GM23338 (cell line): ENCODE measurements around the gene CDH4. TPM values are rescaled to one million over a fixed set of nuclear protein-coding genes. Genes with fewer than 3 reads are reported as not detected.

ENCODE experiments used
- ATAC-seq: fragments of 200-7000 bp; cut with Tn5 transposase; 3 replicates; pipeline ENCODE4 v1.9.1; 2020
- DNase-seq: peaks from one replicate; pipeline ENCODE4 v3.0.0-alpha.2; 2015; ENCODE audit warnings: low spot score
- H2AFZ ChIP-seq: fragments of 200-600 bp; sonication (generic); 2 replicates; pipeline ENCODE4 v1.8.0; 2016; ENCODE audit warnings: antibody characterized with exemption, mild to moderate bottlenecking, moderate library complexity
- H3F3A ChIP-seq: fragments of 200-600 bp; sonication (generic); replicated peaks from 2 replicates; pipeline ENCODE4 v1.8.0; 2017; ENCODE audit warnings: antibody characterized with exemption, mixed run types, low read depth
- H3K27ac ChIP-seq: fragments of 200-600 bp; sonication (generic); 2 replicates; pipeline ENCODE4 v1.6.1; 2016; ENCODE audit warnings: low read depth
- H3K27me3 ChIP-seq: fragments of 200-600 bp; sonication (generic); 2 replicates; pipeline ENCODE4 v1.8.0; 2016; ENCODE audit warnings: mild to moderate bottlenecking, mixed run types, moderate library complexity; ENCODE audit not compliant: insufficient read depth
- H3K36me3 ChIP-seq: fragments of 200-600 bp; sonication (generic); 2 replicates; pipeline ENCODE4 v1.8.0; 2016; ENCODE audit warnings: mild to moderate bottlenecking; ENCODE audit not compliant: insufficient read depth
- H3K4me1 ChIP-seq: fragments of 200-600 bp; sonication (generic); 2 replicates; pipeline ENCODE4 v1.8.0; 2016; ENCODE audit warnings: mild to moderate bottlenecking, moderate library complexity; ENCODE audit not compliant: insufficient read depth
- H3K4me2 ChIP-seq: fragments of 200-600 bp; sonication (generic); 2 replicates; pipeline ENCODE4 v1.7.1; 2017; ENCODE audit warnings: mixed run types
- H3K4me3 ChIP-seq: fragments of 200-600 bp; sonication (generic); 2 replicates; pipeline ENCODE4 v1.6.1; 2016; ENCODE audit warnings: mixed run types
- H3K79me2 ChIP-seq: fragments of 200-600 bp; sonication (generic); replicated peaks from 2 replicates; pipeline ENCODE4 v1.8.0; 2017; ENCODE audit warnings: mild to moderate bottlenecking; ENCODE audit not compliant: insufficient read depth
- H3K9me2 ChIP-seq: fragments of 200-600 bp; sonication (generic); 2 replicates; pipeline ENCODE4 v1.8.0; 2017; ENCODE audit not compliant: insufficient read depth
- H4K20me1 ChIP-seq: fragments of 200-600 bp; sonication (generic); replicated peaks from 2 replicates; pipeline ENCODE4 v1.8.0; 2017; ENCODE audit warnings: mild to moderate bottlenecking; ENCODE audit not compliant: insufficient read depth
- H3K27ac Mint-ChIP-seq: 2 replicates; pipeline ENCODE4 v1.8.0; 2020; ENCODE audit warnings: inconsistent platforms, mild to moderate bottlenecking, moderate library complexity, mixed read lengths
- H3K27me3 Mint-ChIP-seq: 3 replicates; pipeline ENCODE4 v1.8.0; 2022; ENCODE audit warnings: low read depth, mild to moderate bottlenecking, moderate library complexity, mixed read lengths, inconsistent platforms; ENCODE audit not compliant: insufficient read depth, poor library complexity
- H3K36me3 Mint-ChIP-seq: 3 replicates; pipeline ENCODE4 v1.8.0; 2021; ENCODE audit warnings: low read depth, mild to moderate bottlenecking, inconsistent platforms, moderate library complexity, mixed read lengths
- H3K4me1 Mint-ChIP-seq: 3 replicates; pipeline ENCODE4 v1.8.0; 2020; ENCODE audit warnings: mild to moderate bottlenecking, inconsistent platforms, mixed read lengths
- H3K4me3 Mint-ChIP-seq: 3 replicates; pipeline ENCODE4 v1.8.0; 2021; ENCODE audit warnings: moderate library complexity, mild to moderate bottlenecking, inconsistent platforms, mixed read lengths
- H3K9me3 Mint-ChIP-seq: 3 replicates; pipeline ENCODE4 v1.8.0; 2020; ENCODE audit warnings: moderate library complexity, mild to moderate bottlenecking, inconsistent platforms, mixed read lengths
- CREB1 ChIP-seq: fragments of 250-450 bp; sonication (Bioruptor Pico); IDR thresholded peaks from 2 replicates; pipeline ENCODE4 v1.5.0; 2020; ENCODE audit warnings: low read depth, mild to moderate bottlenecking, moderate library complexity
- ETS1 ChIP-seq: IDR thresholded peaks from 2 replicates; pipeline ENCODE4 v1.6.1; 2016; ENCODE audit warnings: antibody characterized with exemption
- EZH2 ChIP-seq: fragments of 200-600 bp; sonication (generic); IDR thresholded peaks from one replicate; pipeline ENCODE4 v1.8.0; 2017; ENCODE audit warnings: antibody characterized with exemption, mild to moderate bottlenecking, low read depth; ENCODE audit not compliant: unreplicated experiment
- JUNB ChIP-seq: IDR thresholded peaks from one replicate; pipeline ENCODE4 v1.6.1; 2016; ENCODE audit warnings: antibody characterized with exemption; ENCODE audit not compliant: unreplicated experiment
- POLR2AphosphoS5 ChIP-seq: IDR thresholded peaks from 2 replicates; pipeline ENCODE4 v1.6.1; 2016; ENCODE audit warnings: antibody characterized with exemption, low read depth
- REST ChIP-seq: IDR thresholded peaks from one replicate; pipeline ENCODE4 v1.6.1; 2018; ENCODE audit warnings: antibody characterized with exemption; ENCODE audit not compliant: unreplicated experiment
- STAT1 ChIP-seq: IDR thresholded peaks from one replicate; pipeline ENCODE4 v1.6.1; 2016; ENCODE audit warnings: antibody characterized with exemption; ENCODE audit not compliant: unreplicated experiment
- ZNF114 ChIP-seq: fragments of 250-450 bp; sonication (Bioruptor Pico); IDR thresholded peaks from 2 replicates; pipeline ENCODE4 v1.5.0; 2020; ENCODE audit warnings: mild to moderate bottlenecking, moderate library complexity
- ZNF331 ChIP-seq: fragments of 250-450 bp; sonication (Bioruptor Pico); IDR thresholded peaks from 2 replicates; pipeline ENCODE4 v1.5.0; 2020; ENCODE audit warnings: low read depth, mild to moderate bottlenecking, moderate library complexity
- ZNF462 ChIP-seq: fragments of 250-450 bp; sonication (Bioruptor Pico); IDR thresholded peaks from 2 replicates; pipeline ENCODE4 v1.5.0; 2020; ENCODE audit warnings: mild to moderate bottlenecking, moderate library complexity
- polyA plus RNA-seq: library from polyadenylated mRNA; unstranded; fragments of >200 nt; fragmentation: Nextera tagmentation; extraction: Ambion mirVana; gene quantifications from 2 replicates; pipeline ENCODE4 v1.2.1, GENCODE V29; 2016
- total RNA-seq: library from RNA; depleted of rRNA; stranded (reverse); fragments of >200 nt; shearing (Covaris generic); gene quantifications from 2 replicates; pipeline ENCODE4 v1.2.3, GENCODE V29; 2014

CDH4 gene
- total and polyA plus RNA-seq, 2 experiments from 2014 or later, result 1.2 to 4.2 TPM

- no peak for TF ChIP-seq REST
- TF ChIP-seq EZH2, result no peak
- TF ChIP-seq JUNB, result no peak
- no peak for TF ChIP-seq POLR2AphosphoS5
- TF ChIP-seq ZNF114, result no peak
- no peak for TF ChIP-seq CREB1
- TF ChIP-seq ZNF331 (CRISPR knock-in tag), result no peak
Observed at GRCh38 chr20:61486198-61486597, 234.1 kb downstream of the CDH4 start (continued).

GRCh38 chr20:61487346-61487996 lies 235.4 kb downstream of the CDH4 start:
- H3K36me3 Mint-ChIP-seq, result no peaks in the 10 kb centered on the region
- Histone ChIP-seq H3F3A (no peaks in the 10 kb centered on the region), H3K4me2 (no peak overlapping the region), H4K20me1 (no peaks in the 10 kb centered on the region), H2AFZ (no peak overlapping the region), H3K4me3 (no peak overlapping the region), H3K4me1 (no peaks in the 10 kb centered on the region), H3K27me3 (no peaks in the 10 kb centered on the region), H3K36me3 (no peaks in the 10 kb centered on the region), H3K79me2 (no peaks in the 10 kb centered on the region), H3K9me2 (0 out of 2 replicates have a peak, but pooled peaks cover 12% of the 10 kb centered on the region), H3K27ac (no peak overlapping the region)
- peaks cover 10% of the 10 kb centered on the region for H3K4me1 Mint-ChIP-seq
- no peak overlapping the region for H3K4me3 Mint-ChIP-seq
- DNase-seq, result no peak
- ATAC-seq, result no peak
- H3K9me3 Mint-ChIP-seq, result no peaks in the 10 kb centered on the region
- H3K27ac Mint-ChIP-seq, result 0 out of 2 replicates have a peak overlapping the region, but pooled peaks have one; percentile 17
- H3K27me3 Mint-ChIP-seq, result peaks cover 4% of the 10 kb centered on the region
- no peak for TF ChIP-seq CREB1
- TF ChIP-seq STAT1, result no peak
- TF ChIP-seq REST, result no peak
- TF ChIP-seq ETS1, result no peak
- TF ChIP-seq ZNF462, result no peak
- no peak for TF ChIP-seq ZNF331 (CRISPR knock-in tag)
- TF ChIP-seq JUNB, result no peak
